Measurements from ENCODE around the gene ARMH1.
"Not testable (repeated sequence)": the region's sequence is repeated elsewhere in the genome, so short reads cannot be mapped to it uniquely, and the experiment has no call there.

Gene ARMH1

DNA sequence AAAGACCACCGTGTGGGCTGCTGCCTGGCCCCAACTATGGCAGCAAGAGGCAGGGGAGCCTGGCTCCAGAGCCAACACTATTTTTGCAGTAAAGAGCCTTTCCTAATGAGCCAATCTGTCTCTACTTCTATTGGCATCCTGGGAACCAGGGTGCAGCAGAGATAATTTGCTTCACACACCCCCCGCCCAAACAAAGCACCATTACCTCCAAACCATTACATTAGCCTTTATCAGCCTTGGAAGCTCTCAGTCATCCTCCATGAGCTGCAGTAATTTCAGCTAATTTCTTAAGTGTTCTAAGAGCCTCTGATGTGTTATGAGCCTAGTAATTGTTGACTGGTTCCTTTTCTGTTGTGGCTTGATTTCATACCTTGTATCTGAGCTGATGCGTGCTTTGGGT is 21.6 kb downstream of the ARMH1 start:
- DNase-seq, result no peak

DNA sequence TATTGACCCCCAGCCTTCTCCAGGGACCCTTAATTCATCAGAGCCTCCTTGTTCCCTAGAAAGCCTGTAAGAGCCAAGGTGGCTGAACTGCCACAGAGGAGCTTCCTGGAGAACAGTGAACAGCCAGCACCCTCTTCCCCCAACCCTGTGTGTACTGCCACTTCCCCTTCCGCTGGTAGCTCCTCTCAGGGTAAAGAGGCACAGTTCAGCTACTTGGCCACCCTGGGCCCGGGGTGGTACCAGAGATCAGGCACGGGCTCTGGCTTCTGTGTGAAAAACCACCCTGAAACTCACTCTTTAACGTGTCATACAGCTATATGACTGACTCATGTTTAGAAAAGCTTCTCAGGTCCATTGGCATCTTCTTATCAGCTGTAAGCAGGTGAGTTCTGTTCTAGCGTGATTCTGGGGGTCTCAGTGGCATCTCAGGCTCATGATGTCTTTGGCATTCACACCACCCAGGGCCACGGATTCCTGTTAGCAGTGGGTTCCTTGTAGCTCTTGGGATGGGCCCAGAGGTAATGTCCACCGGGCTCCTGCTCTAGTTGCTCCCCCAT is 22.4 kb downstream of the ARMH1 start:
- no peak for DNase-seq

DNA sequence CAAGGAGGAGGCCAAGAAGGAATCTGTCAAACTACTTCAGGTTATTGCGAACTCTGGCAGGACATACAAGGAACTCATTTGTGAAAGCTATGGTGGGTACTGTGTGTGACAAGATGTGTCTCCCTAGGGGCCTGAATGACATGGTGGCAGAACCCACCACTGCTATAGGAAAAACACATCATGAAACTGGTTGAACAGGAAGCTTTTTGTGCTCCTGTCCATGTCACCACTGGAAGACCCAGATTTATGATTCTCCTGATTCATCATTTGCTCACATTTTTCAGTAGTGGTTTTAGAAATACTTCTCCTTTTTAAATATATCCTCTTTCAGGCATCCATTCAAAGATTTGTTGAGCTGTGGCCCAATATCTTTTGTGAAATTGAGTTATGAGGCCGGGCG is 23.6 kb downstream of the ARMH1 start:
- no peak for DNase-seq

DNA sequence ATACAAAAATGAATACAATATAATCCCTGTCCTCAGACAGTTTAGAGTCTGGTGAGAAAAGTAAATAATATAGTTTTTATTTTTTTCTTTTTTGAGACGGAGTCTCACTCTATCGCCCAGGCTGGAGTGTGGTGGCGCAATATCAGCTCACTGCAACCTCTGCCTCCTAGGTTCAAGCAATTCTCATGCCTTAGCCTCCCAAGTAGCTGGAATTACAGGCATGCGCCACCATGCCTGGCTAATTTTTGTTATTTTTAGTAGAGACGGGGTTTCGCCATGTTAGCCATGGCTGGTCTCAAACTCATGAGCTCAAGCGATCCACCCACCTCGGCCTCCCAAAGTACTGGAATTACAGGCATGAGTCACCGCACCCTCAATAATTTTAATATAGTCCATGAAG is 24.9 kb downstream of the ARMH1 start:
- not testable (repeated sequence) for DNase-seq

DNA sequence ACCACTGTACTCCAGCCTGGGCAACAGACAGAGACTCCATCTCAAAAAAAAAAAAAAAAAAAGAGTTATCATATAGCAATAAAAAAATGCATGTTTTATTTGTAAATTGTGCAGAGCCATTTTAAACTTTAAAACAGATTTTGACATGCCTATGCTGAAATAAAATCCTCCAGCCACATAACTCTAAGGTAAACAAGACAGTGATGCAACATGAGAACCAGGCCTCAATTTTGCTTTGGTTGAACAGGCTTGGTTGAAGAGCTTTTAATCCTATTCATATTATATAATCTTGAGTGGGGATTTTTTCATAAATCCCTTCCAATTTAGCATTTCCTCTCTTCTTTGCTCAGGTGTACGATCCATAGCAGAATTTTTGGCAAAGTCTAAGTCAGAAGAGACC is 26.1 kb downstream of the ARMH1 start:
- no peak for DNase-seq

DNA sequence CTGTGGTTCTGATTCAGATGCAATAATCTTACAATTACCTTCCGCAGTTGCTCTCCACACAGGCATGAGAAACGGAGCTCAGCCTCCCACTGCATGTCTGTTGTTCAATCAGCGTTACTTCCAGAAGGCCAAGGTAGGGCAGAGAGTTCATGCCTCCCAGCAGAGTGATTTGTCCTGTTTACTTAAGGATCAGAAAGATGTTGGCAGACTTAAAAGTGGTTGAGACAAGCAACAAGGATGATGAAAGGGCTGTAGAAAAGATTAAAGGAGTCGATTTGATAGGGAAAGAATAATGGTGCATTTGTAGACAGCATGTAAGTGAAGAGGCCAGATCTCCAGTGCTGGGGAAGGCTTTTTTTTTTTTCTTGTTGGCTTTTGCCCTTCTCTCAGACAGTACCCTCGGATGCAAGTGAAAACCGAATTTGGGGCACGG is 26.6 kb downstream of the ARMH1 start:
- no peak for DNase-seq

DNA sequence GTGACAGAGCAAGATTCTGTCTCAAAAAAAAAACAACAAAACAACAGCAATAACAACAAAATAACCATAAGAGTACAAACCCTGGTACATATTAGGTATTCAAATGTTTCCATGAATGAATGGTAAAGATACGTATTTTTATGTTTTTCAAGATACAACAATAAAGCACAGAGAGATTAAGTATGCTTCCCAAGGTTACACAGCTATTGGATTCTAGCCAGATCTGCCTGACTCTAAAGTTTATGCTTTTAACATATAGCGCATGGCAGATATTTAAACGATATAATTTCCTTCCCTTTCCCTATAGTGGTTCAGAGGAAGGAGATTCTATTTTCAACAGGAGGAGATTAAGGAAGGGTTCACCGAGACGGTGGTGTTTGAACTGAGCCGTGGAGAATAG is 31.0 kb downstream of the ARMH1 start:
- no peak for DNase-seq

DNA sequence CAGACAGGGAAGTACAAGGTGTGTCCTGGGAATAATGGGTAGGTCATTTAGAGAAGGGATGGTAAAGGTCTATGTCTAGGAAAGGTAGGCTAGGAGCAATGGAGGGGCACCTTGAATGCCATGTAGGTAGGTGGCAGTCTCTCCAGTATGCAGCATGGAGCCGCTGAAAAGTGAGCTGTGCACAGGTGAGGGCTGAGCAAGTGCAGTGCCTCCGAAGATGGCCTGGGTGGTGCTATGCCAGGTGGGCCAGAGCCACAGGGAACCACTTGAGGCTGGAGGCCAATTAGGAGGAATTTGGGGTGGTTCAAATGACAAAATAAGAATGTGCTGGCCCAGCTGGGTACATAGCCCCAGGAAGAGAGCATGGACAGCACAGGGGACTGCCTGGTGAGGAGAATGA is 31.4 kb downstream of the ARMH1 start:
- DNase-seq, result no peak

DNA sequence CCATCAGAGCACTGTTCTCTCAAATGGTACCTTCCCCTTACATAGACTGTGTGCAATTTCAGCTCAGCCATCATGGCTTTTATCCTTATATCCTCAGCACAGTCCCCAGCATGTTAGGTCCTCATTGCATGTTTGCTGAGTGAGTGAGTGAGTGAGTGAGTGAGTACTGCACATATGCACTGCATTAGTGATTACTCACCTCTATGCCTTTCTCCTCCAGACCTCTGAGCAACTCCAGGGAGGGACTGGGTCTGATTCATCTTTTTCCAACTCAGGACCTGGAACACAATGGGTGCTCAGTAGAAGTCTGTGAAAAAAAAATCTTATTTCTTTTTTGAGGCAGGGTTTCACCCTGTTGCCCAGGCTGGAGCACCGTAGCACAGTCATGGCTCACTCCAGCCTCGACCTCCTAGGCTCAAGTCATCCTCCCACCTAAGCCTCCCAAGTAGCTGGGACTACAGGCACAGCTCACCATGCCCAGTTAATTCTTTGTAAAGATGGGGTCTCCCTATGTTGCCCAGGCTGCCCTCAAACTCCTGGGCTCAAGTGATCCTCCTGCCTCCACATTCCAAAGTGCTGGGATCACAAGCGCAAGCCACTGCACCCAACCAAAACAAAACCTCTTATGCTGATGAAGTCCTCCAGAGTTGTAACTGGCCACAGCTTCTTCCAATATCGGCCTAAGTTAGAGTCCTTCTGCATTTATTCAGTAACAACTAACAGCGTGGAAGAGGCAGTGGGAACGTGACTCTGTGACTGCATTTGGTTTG is 32.8 kb downstream of the ARMH1 start:
- DNase-seq, result no peak

DNA sequence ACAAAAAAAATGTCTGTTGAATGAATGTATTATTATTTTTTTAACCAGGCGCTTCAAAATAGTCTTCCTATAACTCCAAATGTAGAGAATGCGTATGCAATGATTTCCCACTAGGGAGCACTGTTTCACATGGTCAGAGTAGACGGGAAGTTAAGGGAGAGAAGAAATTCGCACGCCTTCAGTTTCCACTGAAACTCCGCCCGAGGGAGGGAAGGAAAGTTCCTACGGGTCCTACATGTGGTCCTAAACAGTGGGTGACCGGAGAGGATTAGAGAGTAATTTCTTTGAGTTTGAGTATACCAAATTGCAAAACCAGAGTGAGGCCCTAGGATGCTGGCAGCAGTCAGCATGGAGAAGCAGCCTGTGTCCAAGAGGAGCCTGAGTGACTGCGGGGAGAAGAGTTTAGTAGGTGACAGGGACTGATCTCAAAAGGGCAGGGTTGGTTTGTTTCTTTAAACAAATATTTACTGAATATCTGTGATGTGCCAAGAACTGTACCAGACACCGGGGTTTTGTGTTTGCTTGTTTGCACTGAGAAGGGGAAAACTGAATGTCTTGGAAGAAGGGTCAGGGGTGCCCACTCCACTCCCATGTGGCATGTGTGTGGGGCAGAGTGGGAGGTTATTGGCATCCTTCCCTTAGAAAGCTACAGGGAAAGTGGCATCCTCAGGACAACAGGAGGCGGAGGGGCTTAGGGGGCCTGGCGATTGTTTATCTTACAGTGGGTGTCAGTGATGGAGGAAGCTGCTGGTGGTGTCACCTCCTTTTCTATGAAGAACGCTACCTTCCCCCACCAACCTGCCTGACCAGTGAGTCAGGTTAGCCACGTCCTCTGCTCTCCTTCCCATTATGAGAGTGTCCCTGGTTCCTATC is 33.7 kb downstream of the ARMH1 start:
- DNase-seq, result peak; percentile 37

DNA sequence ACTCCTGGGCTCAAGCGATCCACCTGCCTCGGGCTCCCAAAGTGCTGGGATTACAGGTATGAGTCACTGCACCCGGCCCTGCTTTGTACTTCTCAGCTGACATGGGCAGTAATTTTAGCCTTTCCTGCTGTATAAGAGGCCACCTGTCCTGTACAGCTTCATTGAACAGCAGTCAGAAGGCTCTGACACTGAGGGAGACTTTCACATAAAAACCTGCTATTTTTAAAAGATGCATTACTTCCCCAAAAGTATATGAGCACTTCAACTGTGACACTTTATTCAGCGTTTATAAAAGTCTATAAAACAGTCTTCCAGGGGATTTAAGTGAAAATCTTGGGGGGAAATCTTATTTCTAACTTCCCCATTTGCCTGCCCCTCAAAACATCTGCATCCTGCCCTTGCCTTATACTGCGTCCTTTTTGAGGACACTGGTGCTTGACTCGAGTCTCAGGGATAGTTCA is 38.8 kb downstream of the ARMH1 start:
- peak; percentile 89 for DNase-seq

DNA sequence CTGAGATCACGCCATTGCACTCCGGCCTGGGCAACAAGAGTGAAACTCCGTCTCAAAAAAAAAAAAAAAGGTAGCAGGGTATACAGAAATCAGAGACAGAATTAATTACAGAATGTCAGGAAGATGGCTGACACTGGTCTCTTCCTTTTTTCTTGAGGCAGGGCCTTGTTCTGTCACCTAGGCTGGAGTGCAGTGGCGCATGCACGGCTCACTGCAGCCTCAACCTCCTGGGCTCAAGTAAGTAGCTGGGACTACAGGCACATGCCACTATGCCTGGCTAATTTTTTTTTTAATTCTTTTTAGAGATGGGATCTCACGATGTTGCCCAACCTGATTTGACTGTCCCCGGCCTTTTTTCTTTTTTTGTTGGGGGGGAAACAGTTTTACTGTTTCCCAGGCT is 40.0 kb downstream of the ARMH1 start:
- no peak for DNase-seq

DNA sequence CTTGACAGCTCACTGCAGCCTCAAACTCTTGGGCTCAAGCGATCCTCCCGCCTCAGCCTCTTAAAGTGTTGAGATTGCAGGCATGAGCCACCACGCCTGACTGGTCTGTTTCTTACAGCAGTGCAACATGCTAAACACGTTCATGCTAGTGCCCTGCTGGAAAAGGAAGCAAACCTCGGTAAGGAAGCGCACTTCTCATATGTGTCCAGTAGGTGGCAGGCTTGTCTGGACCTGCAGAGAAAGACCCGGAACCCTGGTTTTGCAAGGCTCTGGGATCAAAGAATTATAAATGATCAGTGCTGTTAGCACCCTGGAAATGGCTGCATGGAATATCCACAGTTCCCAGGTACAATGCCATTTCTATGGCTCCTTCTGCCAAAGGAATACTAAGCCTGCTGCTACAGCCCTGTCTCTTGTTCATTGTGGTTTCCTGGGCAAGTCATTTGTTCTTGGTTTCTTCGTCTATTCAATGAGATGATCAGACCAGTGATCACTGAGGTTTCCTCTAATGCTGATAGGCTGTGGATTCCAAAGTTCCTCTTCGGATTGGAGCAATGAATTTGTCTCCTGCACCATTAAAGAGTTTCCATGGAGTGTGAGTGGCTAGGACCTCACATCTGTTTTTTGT is 40.5 kb downstream of the ARMH1 start:
- DNase-seq, result peak; percentile 94

DNA sequence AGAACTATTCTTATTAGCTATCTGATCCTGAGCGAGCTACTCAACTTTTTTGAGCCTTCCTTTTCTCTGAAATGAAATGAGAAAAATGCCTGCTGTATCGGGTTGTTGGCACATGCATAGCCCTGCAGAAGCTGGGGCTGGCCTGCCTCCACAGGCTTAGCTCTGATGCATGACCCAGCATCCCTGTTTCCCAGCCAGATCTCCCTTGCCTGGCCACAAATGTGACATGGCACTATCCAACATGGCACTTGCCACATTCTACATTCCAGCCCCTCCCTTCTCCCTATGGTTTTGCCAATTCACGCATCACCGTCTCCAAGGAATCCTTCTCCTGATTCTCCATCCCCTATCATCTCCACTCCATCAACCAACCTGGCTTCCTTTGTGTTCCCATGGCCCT is 42.6 kb downstream of the ARMH1 start:
- DNase-seq, result no peak

DNA sequence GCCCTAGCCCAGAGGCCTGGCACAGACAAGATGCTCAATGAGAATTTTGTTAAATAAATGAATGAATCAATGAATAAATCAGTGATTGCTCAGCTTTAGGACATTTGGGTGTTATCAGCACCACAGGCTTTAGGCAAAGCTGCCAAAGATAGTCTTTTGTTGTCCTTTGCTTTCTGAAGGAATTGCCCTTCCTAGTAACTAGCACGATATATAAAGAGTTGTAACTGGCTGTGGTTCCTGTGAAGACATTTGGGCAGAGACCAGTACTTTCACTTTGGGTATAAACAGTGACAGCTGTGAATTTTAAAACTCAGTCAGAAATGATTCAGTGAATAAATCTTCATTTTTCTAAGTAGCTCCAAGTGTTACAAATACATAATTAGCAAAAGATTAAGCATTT is 43.1 kb downstream of the ARMH1 start:
- no peak for DNase-seq

DNA sequence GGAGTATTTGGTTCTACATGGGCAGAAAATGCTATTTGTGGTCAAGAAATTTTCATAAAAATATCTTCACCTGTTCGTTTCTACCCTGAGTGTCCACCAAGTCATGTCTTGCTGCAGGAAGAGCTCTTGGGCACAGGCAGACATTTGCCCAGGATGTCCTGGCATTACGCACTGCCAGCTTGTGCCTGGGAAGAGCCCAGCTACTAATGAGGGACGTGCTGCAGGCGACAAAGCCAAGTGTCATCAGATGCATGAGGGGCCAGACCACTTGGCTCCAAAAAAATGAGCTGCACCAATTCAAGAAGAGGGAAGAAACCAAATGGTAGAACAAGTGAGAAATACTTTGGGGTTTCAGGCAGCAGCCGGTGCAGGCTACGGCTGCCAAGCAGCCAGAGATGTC is 43.6 kb downstream of the ARMH1 start:
- no peak for DNase-seq

DNA sequence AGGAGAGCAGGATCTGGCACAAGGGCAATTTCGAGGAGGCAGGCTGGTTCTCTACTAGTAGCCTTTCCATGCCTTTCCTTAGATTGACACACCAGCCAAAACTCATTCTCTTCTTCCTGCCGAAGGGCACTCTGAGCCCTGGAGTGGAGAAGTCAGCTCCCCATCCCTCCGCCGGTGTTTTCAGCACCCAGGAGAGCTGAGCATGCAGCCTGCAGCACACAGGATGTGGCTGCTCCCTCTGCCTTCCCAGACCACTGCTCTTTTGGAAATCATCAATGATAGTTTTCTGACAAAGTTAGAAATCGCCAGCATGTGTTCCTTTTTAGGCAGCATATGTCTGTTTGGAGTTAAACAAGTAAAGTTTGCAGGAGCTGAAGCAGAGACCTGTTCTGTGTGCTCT is 44.8 kb downstream of the ARMH1 start:
- no peak for DNase-seq

DNA sequence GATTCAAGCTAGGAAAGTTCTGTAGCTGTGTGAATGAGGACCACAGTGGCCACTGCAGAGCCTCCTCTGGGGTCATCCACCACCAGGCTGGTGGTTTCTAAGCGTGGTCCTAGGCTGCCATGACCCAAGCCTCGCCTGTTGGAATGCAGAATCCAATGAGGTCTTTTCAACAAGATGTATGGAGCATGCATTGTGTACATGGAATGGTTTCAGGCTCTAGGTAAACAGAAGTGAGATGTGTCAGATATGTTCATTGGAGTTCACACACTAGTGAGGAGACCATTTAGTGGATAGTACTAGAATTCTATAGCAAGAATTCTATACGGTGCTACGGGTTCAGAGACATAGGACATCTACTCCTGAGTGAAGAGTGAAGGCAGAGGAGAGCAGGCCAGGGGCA is 45.8 kb downstream of the ARMH1 start:
- DNase-seq, result no peak

DNA sequence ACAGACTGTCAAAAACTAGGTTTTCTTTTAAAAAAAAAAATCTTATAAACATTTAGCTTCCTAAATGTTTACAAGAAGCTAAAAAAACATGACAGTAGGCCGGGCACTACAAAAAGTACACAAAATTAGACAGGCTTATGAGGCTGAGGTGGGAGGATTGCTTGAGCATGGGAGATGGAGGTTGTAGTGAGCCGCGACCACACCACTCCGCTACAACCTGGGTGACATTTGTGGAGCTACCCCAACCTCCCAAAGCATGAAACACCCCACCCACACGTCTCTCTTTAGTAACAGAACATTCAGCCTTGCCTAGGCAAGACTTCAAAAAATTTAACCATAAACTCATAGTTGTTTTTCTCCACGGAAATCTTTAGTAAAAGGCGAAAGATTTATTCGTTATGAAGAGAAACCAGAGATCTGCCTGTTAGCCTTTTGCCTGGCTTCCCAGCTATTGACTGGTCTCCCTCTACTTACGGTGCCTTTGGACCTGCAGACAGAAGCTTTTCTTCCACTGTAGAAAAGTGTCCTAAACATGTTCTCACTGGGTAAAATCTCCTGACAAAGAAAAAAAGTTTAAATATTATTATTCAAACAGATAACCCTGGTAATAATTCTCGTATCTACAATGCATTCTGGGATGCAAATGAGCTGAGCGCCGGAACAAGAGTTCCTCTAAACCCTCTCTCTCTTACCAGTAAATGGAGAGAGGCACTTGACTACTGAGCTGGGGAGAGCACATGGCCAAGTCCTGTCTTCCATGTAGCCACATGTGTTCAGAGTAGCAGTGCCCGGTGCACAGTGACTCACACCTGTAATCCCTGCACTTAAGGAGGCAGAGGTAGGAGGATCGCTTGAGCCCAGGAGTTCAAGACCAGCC is 47.2 kb downstream of the ARMH1 start:
- DNase-seq, result peak; percentile 99

DNA sequence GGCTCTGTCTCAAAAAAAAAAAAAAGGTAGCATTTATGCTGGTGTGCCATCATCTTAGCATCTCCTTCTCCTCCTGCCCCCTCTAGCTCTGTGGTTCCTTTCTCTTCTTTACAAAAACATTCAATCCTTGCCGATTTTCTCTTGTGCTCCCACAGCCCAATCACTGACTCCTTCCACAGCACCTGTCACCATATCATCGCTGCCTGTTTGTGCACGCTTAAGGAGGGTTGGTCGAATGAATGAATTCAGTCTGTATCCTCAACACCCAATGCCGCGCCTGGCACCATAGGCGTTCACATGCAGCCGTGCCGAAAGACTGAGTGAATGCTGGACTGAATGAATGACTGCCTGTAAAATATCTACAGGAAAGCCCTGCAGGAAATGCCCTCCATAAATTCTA is 48.5 kb downstream of the ARMH1 start:
- DNase-seq, result no peak

DNA sequence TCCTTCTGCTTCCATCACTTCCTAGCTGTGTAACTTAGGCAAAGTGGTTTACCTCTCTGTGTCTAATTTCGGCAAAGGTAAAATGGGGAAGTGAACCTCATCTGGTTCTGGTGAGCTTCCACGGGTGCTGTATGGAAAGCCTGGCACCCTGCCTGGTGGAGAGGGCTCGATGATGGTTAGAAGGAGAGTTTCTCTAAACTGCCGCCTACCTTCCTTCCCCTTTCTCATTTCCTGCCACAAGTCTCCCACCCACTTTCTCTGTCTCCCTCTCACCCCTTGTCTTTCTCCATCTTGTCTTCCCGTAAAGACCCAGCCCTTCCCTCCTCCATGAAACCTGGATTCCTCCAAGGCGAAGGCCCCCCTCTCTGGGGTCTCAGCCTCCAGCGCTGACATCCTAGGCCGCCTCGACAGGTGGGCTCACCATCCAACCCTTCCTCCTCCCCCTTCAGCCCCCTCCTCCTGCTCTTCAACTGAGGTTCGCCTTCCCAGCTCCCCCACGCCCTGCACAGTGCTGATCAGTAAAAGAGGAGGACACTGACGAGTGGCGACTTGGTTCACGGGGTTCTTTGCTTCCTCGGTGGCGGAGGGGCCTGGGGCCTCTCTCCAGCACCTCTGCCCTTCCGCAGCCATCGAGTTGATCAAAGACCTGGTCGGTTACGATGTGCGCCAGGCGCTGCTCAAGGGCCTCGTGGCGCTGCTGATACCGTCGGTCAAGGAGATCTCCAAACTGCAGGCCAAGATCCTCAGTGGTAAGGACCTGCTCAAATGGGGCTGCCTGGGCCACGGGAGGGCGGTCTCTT is 49.2 kb downstream of the ARMH1 start:
- DNase-seq, result no peak

All from NCI-H2029 treated with DMSO at 0.1 percent for 48 hours (cell line).